AG08395 (cell line): Measurements from ENCODE around the gene ARRDC2.
A peak's percentile ranks its signal among the peaks of the same experiment; 100 is the strongest.
"Not testable (repeated sequence)": the region's sequence is repeated elsewhere in the genome, so short reads cannot be mapped to it uniquely, and the experiment has no call there.

Experiments
- DNase-seq: peaks from one replicate; pipeline ENCODE4 v3.0.0; 2012; ENCODE audit warnings: mixed read lengths, low spot score

Gene ARRDC2

GRCh38 chr19:17989425-17990094 lies 18.4 kb upstream of the ARRDC2 start:
- DNase-seq, result no peak

DNA sequence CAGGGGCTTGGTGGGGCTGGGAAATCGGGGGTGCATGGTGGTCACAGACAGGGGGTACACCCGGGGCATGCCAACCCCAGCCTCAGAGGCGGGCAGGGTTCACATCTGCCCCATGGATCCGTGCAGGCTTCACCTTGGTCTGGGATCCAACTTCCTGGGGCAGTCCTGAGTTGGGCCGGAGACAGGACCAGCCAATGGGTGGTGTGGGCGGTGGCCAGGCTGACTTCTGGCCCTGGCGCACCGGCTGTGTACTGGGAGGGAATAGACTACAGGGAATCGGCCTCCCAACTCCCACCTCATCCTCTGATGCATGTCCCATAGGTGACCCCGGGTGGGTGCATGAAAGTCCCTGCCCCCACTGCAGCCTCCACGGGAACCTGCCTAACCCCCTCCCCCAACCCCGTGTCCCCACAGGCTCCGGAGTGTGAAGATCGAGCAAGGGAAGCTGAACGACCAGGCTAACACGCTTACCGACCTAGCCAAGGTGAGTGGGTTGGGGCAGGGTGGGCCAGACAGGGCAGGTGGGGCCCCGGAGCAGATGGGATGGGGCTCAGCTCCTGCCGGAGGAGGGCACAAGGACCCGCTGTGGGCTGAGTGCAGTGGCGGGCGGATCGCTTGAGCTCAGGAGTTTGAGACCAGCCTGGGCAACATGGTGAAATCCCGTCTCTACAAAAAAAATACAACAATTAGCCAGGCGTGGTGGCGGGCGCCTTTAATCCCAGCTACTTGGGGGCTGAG lies 14.7 kb upstream of the ARRDC2 start:
- DNase-seq, result no peak

- peak; percentile 91 for DNase-seq
Measured at GRCh38 chr19:17996826-17997316, 11.1 kb upstream of the ARRDC2 start.

DNA sequence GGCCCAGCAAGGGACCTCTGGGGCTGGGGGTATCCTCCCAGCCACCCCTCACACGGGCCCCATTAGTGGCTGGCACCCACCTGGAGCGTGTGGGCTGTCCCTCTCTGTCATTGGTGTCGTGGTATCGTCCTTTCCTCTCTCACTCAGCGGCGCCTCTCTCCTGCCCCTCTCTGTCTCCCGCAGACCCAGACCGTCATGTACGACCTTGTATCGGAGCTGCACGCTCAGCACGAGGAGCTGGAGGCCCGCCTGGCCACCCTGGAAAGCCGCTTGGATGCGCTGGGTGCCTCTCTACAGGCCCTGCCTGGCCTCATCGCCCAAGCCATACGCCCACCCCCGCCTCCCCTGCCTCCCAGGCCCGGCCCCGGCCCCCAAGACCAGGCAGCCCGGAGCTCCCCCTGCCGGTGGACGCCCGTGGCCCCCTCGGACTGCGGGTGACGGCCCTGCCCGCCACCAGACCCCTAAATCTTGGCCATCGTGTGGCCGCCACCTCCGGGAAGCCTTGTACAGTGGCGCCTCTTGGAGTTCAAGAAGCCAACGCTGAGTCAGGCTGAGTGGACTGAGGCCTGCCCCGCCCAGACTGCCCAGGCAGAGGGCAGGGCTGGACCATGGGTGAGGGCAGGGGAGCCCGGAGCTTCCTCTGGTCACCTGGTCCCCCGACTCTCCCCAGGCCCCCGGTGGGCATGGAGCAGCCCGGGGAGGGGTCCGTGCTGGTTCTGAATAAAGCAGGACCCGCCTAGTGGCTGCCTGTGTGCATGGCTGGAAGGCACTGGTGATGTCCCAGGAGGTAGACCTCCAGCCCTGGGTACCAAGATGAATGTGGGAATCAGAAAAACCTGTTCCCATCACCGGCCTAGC lies 9.8 kb upstream of the ARRDC2 start:
- no peak for DNase-seq

- DNase-seq, result no peak
Measured at GRCh38 chr19:17998827-17999150, 9.2 kb upstream of the ARRDC2 start.

GRCh38 chr19:17999684-18000479 lies 8.1 kb upstream of the ARRDC2 start:
- no peak for DNase-seq

GRCh38 chr19:18000480-18000914 lies 7.5 kb upstream of the ARRDC2 start:
- no peak for DNase-seq

- DNase-seq, result peak; percentile 95
Measured at GRCh38 chr19:18000915-18001776, 6.8 kb upstream of the ARRDC2 start.

GRCh38 chr19:18001777-18002345 lies 6.1 kb upstream of the ARRDC2 start:
- no peak for DNase-seq

GRCh38 chr19:18002347-18002850 lies 5.6 kb upstream of the ARRDC2 start:
- DNase-seq, result no peak

DNA sequence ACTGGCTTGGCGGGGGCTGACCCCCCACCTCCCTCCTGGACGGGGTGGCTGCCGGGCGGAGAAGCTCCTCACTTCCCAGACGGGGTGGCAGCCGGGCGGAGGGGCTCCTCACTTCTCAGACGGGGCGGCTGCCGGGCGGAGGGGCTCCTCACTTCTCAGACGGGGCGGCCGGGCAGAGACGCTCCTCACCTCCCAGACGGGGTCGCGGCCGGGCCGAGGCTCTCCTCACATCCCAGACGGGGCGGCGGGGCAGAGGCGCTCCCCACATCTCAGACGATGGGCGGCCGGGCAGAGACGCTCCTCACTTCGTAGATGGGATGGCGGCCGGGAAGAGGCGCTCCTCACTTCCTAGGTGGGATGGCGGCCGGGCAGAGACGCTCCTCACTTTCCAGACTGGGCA lies 2.2 kb upstream of the ARRDC2 start:
- not testable (repeated sequence) for DNase-seq

GRCh38 chr19:18007044-18007916 lies 690 bp upstream of the ARRDC2 start:
- peak; percentile 86 for DNase-seq

- DNase-seq, result no peak
Measured at GRCh38 chr19:18008814-18009213, 844 bp downstream of the ARRDC2 start.

DNA sequence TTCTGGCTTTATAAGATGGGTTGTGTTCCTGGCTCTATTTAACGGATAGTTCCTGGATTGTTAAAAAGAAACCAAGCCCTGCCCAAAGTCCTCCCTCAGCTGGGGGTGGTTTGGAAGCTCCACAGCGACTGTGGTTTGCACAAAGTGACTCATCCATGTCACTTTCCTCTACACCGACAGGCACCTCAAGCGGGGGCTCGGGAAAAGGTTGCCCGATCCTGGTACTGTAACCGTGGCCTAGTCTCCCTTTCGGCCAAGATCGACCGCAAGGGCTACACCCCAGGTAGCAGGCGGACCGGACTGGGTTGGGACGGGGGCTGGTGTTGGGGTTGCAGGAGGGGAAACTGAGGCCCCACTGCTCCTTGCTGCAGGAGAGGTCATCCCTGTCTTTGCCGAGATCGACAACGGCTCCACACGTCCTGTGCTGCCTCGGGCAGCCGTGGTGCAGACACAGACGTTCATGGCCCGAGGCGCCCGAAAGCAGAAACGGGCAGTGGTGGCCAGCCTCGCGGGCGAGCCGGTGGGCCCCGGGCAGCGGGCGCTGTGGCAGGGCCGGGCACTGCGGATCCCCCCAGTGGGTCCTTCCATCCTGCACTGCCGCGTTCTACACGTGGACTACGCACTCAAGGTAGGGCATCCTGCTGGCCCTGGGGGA lies 1.6 kb downstream of the ARRDC2 start:
- DNase-seq, result peak; percentile 69

DNA sequence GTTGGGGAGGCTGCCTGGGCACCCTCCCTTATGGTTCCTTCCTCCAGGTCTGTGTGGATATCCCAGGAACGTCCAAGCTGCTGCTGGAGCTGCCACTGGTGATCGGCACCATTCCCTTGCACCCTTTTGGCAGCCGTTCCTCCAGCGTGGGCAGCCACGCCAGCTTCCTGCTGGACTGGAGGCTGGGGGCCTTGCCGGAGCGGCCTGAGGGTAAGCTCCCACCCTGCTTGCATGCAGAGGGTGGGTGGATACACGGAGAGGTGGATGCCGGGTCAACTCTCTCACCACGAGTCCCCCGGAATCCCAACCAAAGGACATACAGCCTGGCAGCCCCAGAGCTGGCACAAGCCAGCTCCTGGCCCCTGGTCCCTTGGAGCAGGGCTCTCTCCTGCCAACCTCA lies 2.2 kb downstream of the ARRDC2 start:
- no peak for DNase-seq

DNA sequence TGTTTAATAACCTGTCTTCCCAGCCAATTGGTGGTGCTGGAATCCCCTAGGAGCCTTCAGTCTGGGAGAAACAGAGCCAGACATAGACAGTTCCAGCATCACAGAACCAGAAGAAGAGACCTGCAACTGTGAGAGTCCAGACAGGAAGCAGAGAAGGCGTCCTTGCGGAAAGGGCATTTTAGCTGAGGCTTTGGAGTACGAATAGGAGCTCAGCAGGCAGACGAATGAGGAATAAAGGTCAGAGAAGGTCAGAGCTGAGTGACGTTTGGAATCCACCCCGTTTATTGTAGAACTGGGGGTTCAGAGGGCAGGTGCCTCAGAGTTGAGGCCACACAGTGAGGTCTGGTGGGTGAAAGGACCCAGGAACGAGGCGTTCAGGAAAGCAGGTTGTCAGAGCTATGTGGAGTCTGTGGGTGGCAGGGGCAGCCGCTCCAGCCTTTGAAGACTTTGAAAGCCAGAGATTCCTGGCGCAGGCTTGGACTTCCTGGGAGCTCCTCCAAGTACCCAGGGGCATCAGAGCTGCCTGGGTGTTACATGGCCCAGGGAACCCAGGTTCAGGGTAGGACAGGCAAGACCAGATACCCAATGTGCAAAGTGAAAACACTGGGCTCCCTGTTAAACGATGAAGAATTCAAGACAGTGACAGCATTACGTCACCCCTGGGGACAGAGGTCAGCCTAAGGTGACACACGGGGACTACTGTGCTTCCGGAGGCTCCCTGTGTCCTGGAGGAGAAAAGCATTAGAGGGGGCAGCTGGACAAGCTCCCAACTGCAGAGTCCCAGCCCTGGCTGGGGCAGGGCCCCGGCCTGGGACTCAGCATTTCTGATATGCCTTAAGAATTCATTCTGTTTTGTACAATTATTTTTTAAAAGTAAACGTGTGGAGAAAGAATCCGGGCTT lies 5.5 kb downstream of the ARRDC2 start:
- DNase-seq, result no peak

DNA sequence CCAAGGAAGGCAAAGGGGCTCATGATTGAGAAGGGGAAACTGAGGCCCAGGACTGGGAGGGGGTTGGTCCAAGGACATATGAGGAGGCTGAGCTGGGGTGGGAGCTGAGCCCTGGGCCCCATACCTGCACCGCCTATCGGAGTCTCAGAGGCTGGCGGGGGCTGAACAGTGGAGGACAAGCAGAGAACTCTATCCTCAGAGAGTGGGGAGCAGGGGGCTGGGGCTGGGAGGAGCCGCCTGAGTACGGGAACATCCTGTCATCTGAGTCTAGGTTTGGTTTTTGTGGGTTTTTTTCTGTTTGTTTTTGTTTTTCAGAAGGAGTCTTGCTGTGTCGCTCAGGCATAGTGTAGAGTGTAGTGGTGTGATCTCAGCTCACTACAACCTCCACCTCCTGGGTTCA lies 6.2 kb downstream of the ARRDC2 start:
- no peak for DNase-seq
